LHCN-M2 (cell line): Measurements from ENCODE around the gene KIAA1671. TPM values are rescaled to one million over a fixed set of nuclear protein-coding genes. Genes with fewer than 3 reads are reported as not detected.
"Not testable (repeated sequence)": the region's sequence is repeated elsewhere in the genome, so short reads cannot be mapped to it uniquely, and the experiment has no call there.

ENCODE experiments used
- DNase-seq: peaks from one replicate; pipeline ENCODE4 v3.0.0-alpha.2; 2012; ENCODE audit warnings: low read depth
- total RNA-seq: library from RNA; depleted of rRNA; stranded (reverse); fragments of >200 nt; gene quantifications from 2 replicates; pipeline ENCODE4 v1.2.3, GENCODE V29; 2014

KIAA1671 gene
- total RNA-seq, 1 experiment from 2014 or later, result 2.9 TPM

DNA sequence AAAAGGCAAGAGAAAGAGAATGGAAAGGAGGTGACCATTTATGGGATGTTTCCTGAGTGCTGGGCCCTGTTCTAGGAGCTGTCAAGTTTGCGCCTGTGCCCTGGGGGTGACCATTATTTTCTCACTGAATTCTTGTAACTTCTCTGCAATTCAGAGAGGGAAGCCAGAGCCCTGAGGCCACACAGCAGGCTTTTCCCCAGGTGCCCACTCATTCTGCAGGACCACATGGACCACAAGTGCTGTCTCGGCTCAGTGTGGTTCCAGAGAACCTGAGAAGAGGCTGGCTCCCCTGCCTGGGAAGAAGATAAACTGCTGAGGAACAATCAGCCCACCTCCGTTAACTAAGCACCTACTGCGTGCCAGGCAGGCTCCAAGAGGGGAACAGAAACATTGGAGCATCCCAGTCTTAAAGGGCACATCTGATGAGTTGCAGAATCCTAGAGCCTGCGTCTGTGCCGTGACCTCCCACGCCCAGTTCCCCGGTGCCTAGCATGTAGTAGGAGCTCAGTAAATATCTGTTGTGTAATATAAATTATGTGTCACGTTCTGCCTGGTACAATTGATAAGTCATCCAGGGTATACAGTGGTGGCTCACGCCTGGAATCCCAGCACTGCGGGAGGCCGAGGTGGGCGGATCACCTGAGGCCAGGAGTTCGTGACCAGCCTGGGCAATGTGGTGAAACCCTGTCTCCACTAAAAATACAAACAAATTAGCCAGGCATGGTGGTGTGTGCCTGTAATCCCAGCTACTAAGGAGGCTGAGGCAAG is 215.5 kb downstream of the KIAA1671 start:
- no peak for DNase-seq

DNA sequence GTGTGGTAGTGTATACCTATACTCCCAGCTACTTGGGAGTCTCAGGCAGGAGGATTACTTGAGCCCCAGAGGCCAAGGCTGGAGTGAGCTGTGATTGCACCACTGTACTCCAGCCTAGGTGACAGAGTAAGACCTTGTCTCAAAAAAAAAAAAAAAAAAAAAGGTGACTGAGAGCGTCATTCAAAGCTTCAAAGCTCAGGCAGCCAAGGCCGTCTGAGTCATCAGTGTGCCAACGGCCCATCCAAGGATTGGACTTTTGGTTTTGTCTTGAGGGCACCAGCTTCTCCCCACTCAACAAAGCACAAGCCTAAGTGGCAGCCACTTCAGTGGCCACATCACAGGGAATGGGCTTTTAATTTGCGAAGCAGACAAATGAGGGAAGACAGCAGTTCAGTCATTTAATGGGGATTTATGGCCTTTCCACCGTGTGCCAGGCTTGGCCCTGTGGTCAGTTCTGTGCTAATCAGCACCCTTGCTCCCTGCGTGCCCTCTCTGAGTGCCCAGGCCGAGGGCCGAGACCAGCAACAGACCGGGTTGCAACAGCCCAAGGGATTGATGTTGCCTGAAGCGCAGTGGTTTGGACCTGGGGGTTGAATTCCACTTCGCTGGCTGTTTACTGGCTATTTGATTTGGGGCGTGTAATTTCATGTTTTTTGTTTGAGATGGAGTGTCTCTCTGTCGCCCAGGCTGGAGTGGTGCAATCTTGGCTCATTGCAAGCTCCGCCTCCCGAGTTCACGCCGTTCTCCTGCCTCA is 216.9 kb downstream of the KIAA1671 start:
- no peak for DNase-seq

- no peak for DNase-seq
These were observed 218.0 kb downstream of the KIAA1671 start for GRCh38 chr22:25170426-25170980.

DNA sequence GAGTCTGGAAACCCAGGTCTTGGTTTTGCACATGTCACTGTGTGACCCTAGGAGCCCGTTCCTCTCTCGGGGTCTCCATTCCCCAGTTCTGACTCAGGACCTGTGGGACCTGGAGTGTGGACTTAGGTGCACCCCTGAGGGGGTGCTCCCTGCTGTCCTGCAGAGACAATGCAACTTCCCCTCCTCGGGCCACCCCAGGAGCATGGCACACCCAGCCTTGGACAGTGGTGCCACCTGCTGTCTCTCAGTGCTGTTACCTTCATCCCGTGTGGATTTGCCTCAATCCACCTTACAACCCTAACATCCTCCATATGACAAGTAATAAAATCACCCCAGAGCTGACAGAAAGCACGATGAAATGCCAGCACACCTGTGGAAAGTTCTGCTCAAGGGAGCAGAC is 219.6 kb downstream of the KIAA1671 start:
- DNase-seq, result no peak

GRCh38 chr22:25174156-25174887 is 221.8 kb downstream of the KIAA1671 start:
- no peak for DNase-seq

GRCh38 chr22:25174888-25175411 is 222.4 kb downstream of the KIAA1671 start:
- DNase-seq, result no peak

DNA sequence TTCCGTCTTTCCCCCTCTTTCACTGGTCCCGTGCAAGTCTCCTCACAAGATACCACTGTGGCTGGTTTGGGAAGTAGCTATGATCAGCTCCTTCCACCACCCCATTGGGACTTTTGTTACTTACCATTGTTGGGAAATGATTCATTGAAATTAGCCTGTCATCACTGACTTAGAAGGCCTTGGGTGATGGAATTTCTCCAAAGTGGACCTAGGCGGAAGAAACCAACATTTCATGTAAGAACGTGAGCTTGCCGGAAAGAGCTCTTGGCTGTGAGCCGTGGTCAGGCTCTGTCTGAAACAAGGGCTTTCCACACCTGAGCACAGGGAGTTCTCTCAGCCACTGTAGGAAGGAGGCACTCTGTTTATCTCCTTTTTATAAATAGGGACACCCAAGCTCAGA is 223.7 kb downstream of the KIAA1671 start:
- no peak for DNase-seq

DNA sequence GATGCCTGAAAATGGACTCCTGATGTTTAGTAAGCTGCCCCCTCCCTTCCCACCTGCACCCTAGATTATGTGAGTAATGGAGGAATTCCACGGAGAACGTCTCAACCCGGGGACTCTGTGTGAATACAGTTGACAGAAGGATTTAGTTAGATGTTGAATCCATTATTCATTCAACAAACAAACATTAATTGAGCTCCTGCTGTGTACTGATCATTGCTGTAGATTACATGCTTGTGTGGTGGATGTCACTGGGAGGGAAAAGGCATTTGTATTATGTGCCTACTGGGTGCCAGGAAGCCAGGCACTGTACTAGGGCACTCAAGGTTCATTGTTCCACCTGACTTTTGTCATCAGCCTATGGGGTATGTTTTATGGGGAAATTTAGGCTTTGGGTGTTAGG is 224.3 kb downstream of the KIAA1671 start:
- DNase-seq, result no peak

- no peak for DNase-seq
These were observed 224.7 kb downstream of the KIAA1671 start for GRCh38 chr22:25177226-25177625.

GRCh38 chr22:25177895-25178294 is 225.4 kb downstream of the KIAA1671 start:
- DNase-seq, result no peak

DNA sequence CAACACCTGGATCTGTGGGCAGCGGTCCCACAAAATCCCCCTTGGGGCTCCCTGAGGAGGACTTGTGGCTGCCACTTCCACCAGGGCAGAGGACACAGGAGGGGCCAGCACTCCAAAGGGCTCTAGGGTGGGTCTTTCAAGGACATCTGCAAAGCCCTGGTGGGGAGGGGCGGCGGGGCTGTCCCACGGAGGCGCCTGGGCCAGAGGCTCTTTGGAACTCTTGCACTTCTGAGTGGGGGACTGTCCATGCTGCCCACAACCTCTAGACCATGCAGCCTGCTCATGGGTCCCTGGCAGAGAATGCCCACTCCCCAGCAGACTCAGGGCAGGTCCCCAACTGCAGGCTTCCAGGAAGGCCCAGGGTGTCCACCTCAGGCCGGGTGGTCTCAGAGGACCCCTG is 225.8 kb downstream of the KIAA1671 start:
- not testable (repeated sequence) for DNase-seq

- DNase-seq, result not testable (repeated sequence)
These were observed 226.5 kb downstream of the KIAA1671 start for GRCh38 chr22:25178869-25179631.

GRCh38 chr22:25182131-25183110 is 229.9 kb downstream of the KIAA1671 start:
- DNase-seq, result no peak

DNA sequence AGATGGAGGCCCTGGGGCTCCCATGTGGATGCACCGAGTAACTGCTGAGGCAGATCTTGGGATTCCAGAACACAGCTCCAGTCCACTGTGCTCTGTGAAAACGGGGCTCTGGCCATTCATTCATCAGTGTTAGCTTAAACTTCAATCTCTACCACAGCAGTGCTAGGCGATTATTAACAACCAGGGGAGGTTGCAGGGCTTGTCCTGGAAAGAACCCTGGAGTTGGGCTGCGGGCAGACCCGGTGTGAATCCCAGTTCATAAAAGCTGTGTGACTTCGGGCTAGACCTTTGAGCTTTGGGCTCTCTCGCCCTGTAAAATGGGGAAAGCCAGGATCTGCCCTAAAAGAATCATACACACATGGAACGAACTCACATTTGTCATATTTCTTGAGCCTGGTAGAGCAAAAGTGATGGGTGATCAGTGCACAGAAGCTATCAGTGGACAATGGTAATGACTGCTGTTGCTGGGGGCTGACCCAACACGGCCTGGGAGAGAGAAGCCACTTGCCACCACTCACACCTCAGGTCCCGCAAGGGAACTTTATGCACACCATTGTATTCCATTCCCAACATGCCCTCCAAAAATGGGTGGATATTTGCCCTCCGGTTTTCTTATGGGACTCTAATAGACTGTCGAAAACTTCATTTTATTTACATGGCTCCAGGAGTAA is 231.6 kb downstream of the KIAA1671 start:
- DNase-seq, result no peak

DNA sequence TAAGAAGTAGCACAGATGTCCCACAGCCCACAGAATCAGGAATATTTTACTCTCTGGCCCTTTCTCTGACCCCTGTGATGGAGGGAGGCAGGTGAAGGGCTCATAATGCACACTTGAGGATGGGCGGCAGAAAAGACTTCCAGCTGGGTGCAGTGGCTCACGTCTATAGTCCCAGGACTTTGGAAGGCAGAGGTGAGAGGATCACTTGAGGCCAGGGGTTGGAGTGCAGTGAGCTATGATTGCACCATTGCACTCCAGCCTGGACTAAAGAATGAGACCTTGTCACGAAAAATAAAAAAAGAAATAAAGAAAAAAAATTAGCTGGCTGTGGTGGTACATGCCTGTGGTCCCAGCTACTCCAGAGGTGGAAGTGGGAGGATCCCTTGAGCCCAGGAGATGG is 233.6 kb downstream of the KIAA1671 start:
- no peak for DNase-seq

DNA sequence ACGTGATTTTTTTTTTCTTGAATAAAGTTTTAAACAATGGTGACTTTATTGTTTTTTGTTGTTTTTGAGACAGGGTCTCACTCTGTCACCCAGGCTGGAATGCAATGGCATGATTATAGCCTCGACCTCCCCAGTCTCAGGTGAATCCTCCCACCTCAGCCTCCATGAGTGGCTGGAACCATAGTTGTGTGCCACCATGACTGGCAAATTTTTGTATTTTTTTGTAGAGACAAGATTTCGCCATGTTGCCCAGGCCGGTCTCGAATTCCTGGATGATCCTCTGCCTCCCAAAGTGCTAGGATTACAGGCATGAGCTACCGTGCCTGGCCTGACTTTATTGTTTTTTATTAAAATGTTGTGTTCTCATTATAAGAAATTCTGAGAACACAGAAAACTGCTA is 235.0 kb downstream of the KIAA1671 start:
- no peak for DNase-seq

GRCh38 chr22:25192406-25192805 is 239.9 kb downstream of the KIAA1671 start:
- DNase-seq, result no peak

- DNase-seq, result no peak
These were observed 240.6 kb downstream of the KIAA1671 start for GRCh38 chr22:25193130-25193529.

GRCh38 chr22:25193548-25193947 is 241.0 kb downstream of the KIAA1671 start:
- DNase-seq, result no peak
